ENCODE results near the gene C6orf47. TPM values are rescaled to one million over a fixed set of nuclear protein-coding genes. Genes with fewer than 3 reads are reported as not detected.

Gene C6orf47
- total and polyA plus RNA-seq, 2 experiments from 2014 or later = 19.4 to 20.3 TPM

DNA sequence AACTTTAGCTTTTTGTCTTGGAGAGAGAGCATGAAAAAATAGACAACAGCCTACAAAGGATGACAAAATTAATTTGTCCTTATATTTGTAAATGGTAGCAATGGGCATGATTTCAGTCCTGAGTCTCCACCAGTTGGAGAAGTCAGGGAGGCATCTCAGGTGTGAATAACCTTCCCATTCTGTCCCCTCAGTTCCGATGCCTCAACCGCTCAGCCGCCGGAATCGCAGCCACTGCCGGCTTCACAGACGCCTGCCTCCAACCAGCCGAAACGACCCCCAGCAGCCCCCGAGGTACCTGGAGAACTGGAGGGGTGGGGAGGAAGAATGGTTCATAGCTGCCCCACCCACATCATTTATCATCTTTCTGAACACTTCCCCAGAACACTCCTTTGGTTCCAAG is 36.5 kb downstream of the C6orf47 start:
- H3K27me3 ChIP-seq (replicated peaks; ENCODE audit: insufficient read depth) = no peaks in the 10 kb centered on the region
- peaks cover 59% of the 10 kb centered on the region for H3K36me3 ChIP-seq (ENCODE audit: low read depth)
- H3K4me3 ChIP-seq = no peak overlapping the region
- in situ Hi-C loops (cut with MboI) = no loop called here
- WGBS, 2 experiments (ENCODE audit: low coverage in 1 of 2, low lambda C conversion rate in 2 of 2, missing lambda C conversion rate in 2 of 2) = 87 to 89% methylated on average over 10 of the region's 10 CpGs
- H3K9ac ChIP-seq = no peak overlapping the region
- no peaks in the 10 kb centered on the region for H3K9me3 ChIP-seq (ENCODE audit: low read depth)
- no peak for DNase-seq
- H3K79me2 ChIP-seq (ENCODE audit: insufficient read depth) = peaks cover 86% of the 10 kb centered on the region
- no peak overlapping the region for H3K4me2 ChIP-seq (ENCODE audit: unreplicated experiment)
- TF ChIP-seq EZH2phosphoT487 (IDR thresholded peaks at IDR 0.05; ENCODE audit: insufficient read depth, low read depth) = no peak
- TF ChIP-seq EZH2 (IDR thresholded peaks at IDR 0.05; ENCODE audit: insufficient read depth, poor library complexity, severe bottlenecking) = no peak
- peaks cover 28% of the 10 kb centered on the region for H3F3A ChIP-seq (ENCODE audit: insufficient read depth)
- 0 out of 2 replicates have a peak, but pooled peaks cover 14% of the 10 kb centered on the region for H3K4me1 ChIP-seq (ENCODE audit: insufficient read depth)
- H3K9me2 ChIP-seq (ENCODE audit: insufficient read depth) = no peaks in the 10 kb centered on the region
- no peak overlapping the region for H3K27ac ChIP-seq
- H2AFZ ChIP-seq = no peak overlapping the region
- H4K20me1 ChIP-seq (ENCODE audit: insufficient read depth) = peaks cover 7% of the 10 kb centered on the region; the same call in 1 of the 2 replicates

DNA sequence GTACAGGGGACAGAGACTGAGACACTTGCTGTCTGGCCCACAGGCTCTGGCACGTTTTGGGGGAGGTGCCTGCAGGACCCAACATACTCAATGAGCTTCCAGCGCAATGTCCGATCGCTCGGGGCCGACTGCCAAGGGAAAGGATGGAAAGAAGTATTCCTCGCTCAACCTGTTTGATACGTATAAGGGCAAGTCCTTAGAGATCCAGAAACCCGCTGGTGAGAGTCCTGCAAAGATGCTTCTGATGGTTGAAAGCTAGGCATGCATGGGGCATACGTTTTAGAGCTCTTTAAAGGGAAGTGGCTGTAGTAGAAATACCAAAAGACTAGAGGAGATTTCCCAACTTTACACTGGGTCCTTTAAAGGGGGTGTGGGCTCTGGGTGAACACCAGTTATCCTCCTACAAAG is 37.9 kb downstream of the C6orf47 start:
- DNase-seq = no peak
- H3K9me2 ChIP-seq (ENCODE audit: insufficient read depth) = no peaks in the 10 kb centered on the region
- H3K9me3 ChIP-seq (ENCODE audit: low read depth) = no peaks in the 10 kb centered on the region
- peak overlapping the region; percentile 95 for H3K4me3 ChIP-seq
- H3K36me3 ChIP-seq (ENCODE audit: low read depth) = peaks cover 46% of the 10 kb centered on the region
- peaks cover 72% of the 10 kb centered on the region for H3K79me2 ChIP-seq (ENCODE audit: insufficient read depth)
- TF ChIP-seq EZH2 (IDR thresholded peaks at IDR 0.05; ENCODE audit: insufficient read depth, poor library complexity, severe bottlenecking) (no peak), EZH2phosphoT487 (IDR thresholded peaks at IDR 0.05; ENCODE audit: insufficient read depth, low read depth) (no peak)
- peak overlapping the region; percentile 99 for H3K9ac ChIP-seq
- H4K20me1 ChIP-seq (ENCODE audit: insufficient read depth) = peaks cover 7% of the 10 kb centered on the region; the same call in 1 of the 2 replicates
- 63% methylated on average over 10 of the region's 10 CpGs for WGBS, 2 experiments (ENCODE audit: low coverage in 1 of 2, low lambda C conversion rate in 2 of 2, missing lambda C conversion rate in 2 of 2)
- peak overlapping the region; percentile 97; the same call in 1 of the 2 replicates for H3K27ac ChIP-seq
- no peaks in the 10 kb centered on the region for H3K27me3 ChIP-seq (replicated peaks; ENCODE audit: insufficient read depth)
- peak overlapping the region; percentile 99 for H3K4me2 ChIP-seq (ENCODE audit: unreplicated experiment)
- peaks cover 20% of the 10 kb centered on the region for H3F3A ChIP-seq (ENCODE audit: insufficient read depth)
- in situ Hi-C loops (cut with MboI) = no loop called here
- H2AFZ ChIP-seq = no peak overlapping the region
- H3K4me1 ChIP-seq (ENCODE audit: insufficient read depth) = 0 out of 2 replicates have a peak, but pooled peaks cover 14% of the 10 kb centered on the region

DNA sequence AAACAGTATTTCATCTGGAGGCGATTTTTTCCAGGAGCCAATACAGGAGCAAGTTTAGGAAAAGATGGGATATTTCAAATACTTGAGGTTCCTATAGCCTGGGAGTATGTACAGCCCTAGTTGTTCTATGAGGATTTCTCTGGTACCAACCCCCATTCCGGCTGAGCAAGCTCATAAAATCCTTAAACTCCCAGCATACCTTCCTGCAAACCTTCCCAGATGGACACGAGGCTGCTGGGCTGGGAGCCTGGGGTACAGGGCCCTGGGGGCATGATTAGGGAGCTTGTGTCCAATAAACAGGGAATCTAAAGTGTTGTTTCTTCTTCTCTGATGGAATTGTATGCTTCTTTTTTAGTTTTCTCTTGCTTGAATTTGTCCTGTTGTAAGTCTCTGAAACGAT is 38.6 kb downstream of the C6orf47 start:
- Histone ChIP-seq H3K9ac (peak overlapping the region; percentile 99), H3K27ac (peak overlapping the region; percentile 97), H3F3A (ENCODE audit: insufficient read depth) (peaks cover 20% of the 10 kb centered on the region), H3K4me1 (ENCODE audit: insufficient read depth) (0 out of 2 replicates have a peak, but pooled peaks cover 14% of the 10 kb centered on the region), H4K20me1 (ENCODE audit: insufficient read depth) (peaks cover 7% of the 10 kb centered on the region; the same call in 1 of the 2 replicates), H3K9me2 (ENCODE audit: insufficient read depth) (no peaks in the 10 kb centered on the region), H3K9me3 (ENCODE audit: low read depth) (no peaks in the 10 kb centered on the region), H2AFZ (no peak overlapping the region), H3K36me3 (ENCODE audit: low read depth) (peaks cover 39% of the 10 kb centered on the region), H3K4me2 (ENCODE audit: unreplicated experiment) (peak overlapping the region; percentile 99), H3K4me3 (peak overlapping the region; percentile 95), H3K27me3 (replicated peaks; ENCODE audit: insufficient read depth) (no peaks in the 10 kb centered on the region), H3K79me2 (ENCODE audit: insufficient read depth) (peaks cover 65% of the 10 kb centered on the region)
- 14 to 18% methylated on average over 4 of the region's 4 CpGs for WGBS, 2 experiments (ENCODE audit: low coverage in 1 of 2, low lambda C conversion rate in 2 of 2, missing lambda C conversion rate in 2 of 2)
- in situ Hi-C loops (cut with MboI) = no loop called here
- DNase-seq = peak; percentile 42
- TF ChIP-seq EZH2 (IDR thresholded peaks at IDR 0.05; ENCODE audit: insufficient read depth, poor library complexity, severe bottlenecking) (no peak), EZH2phosphoT487 (IDR thresholded peaks at IDR 0.05; ENCODE audit: insufficient read depth, low read depth) (no peak)

DNA sequence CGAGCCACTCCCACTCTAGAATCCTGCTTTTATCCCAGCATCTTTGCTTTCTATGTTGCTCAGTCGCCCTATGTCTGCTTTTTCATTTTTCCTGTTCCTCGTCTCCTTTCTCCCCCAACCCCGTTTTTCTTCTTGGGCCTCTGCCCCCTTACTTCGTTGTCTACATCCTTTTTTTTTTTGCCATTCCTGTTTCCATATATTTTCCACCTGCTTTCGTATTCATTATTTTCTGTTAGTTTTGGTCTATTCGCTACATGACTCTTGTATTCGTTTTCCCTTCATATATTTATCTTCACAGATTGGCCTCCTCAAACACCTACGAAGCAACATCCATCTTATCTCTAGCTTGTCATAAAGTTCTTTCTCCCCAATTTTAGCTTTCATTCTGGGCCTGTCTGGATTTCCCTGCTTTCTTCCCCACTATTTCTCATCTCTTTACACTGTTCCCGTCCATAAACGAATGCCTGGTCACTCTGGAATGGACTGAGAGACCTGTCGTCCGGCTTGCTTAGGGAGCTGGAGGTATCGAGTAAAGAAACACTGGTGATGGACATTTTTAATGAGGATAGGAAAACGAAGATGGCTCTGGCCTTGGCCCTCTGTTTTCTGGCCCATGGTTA is 39.1 kb downstream of the C6orf47 start:
- 0 out of 2 replicates have a peak, but pooled peaks cover 14% of the 10 kb centered on the region for H3K4me1 ChIP-seq (ENCODE audit: insufficient read depth)
- peaks cover 59% of the 10 kb centered on the region for H3K79me2 ChIP-seq (ENCODE audit: insufficient read depth)
- H3K4me3 ChIP-seq = peak overlapping the region; percentile 95
- peak; percentile 41 for DNase-seq
- H4K20me1 ChIP-seq (ENCODE audit: insufficient read depth) = peaks cover 7% of the 10 kb centered on the region; the same call in 1 of the 2 replicates
- H3K27ac ChIP-seq = peak overlapping the region; percentile 97
- no peaks in the 10 kb centered on the region for H3K9me2 ChIP-seq (ENCODE audit: insufficient read depth)
- TF ChIP-seq EZH2phosphoT487 (IDR thresholded peaks at IDR 0.05; ENCODE audit: insufficient read depth, low read depth) (no peak), EZH2 (IDR thresholded peaks at IDR 0.05; ENCODE audit: insufficient read depth, poor library complexity, severe bottlenecking) (no peak)
- in situ Hi-C loops (cut with MboI) = no loop called here
- no peaks in the 10 kb centered on the region for H3K27me3 ChIP-seq (replicated peaks; ENCODE audit: insufficient read depth)
- H3K36me3 ChIP-seq (ENCODE audit: low read depth) = peaks cover 34% of the 10 kb centered on the region
- WGBS, 2 experiments (ENCODE audit: low coverage in 1 of 2, low lambda C conversion rate in 2 of 2, missing lambda C conversion rate in 2 of 2) = 6% methylated on average over 15 of the region's 15 CpGs
- H2AFZ ChIP-seq = peak overlapping the region; percentile 60
- peaks cover 20% of the 10 kb centered on the region for H3F3A ChIP-seq (ENCODE audit: insufficient read depth)
- peak overlapping the region; percentile 99 for H3K4me2 ChIP-seq (ENCODE audit: unreplicated experiment)
- H3K9ac ChIP-seq = peak overlapping the region; percentile 99
- H3K9me3 ChIP-seq (ENCODE audit: low read depth) = no peaks in the 10 kb centered on the region

Data from GM23248 (cell line).